Transverse colon (tissue), 4 donors: ENCODE measurements around the gene FBXL16. TPM values are rescaled to one million over a fixed set of nuclear protein-coding genes. Genes with fewer than 3 reads are reported as not detected.
A peak's percentile ranks its signal among the peaks of the same experiment; 100 is the strongest.

Experiments used
- DNase-seq: peaks from one replicate; pipeline ENCODE4 v3.0.0-alpha.2; 2019
- H3K27ac ChIP-seq, 4 donors: fragments of 200-600 bp; sonication (generic); 2 replicates each; pipeline ENCODE4 v1.5.1; 2016 to 2018; ENCODE audit warnings: inconsistent platforms in 4 of 4
- H3K27me3 ChIP-seq: fragments of 200-600 bp; sonication (generic); 2 replicates; pipeline ENCODE4 v1.5.1; 2017; ENCODE audit warnings: inconsistent platforms
- H3K36me3 ChIP-seq, 4 donors: fragments of 200-600 bp; sonication (generic); 2 replicates each; pipeline ENCODE4 v1.5.1; 2017 to 2019; ENCODE audit warnings: inconsistent platforms in 4 of 4
- H3K4me1 ChIP-seq, 4 donors: fragments of 200-600 bp; sonication (generic); 2 replicates each; pipeline ENCODE4 v1.5.1; 2017 to 2020; ENCODE audit warnings: inconsistent platforms in 4 of 4
- H3K4me3 ChIP-seq, 4 donors: fragments of 200-600 bp; sonication (generic); 1 replicate in 1 of 4; 2 replicates in 3 of 4; pipeline versions ENCODE4 v1.5.1 to v1.6.1; 2017 to 2019; ENCODE audit warnings: inconsistent platforms in 4 of 4
- H3K9me3 ChIP-seq, 2 donors: fragments of 200-600 bp; sonication (generic); 2 replicates each; pipeline ENCODE4 v1.5.1; 2017 to 2019; ENCODE audit warnings: inconsistent platforms in 2 of 2
- EP300 ChIP-seq: sonication (generic); formaldehyde crosslinking; IDR thresholded peaks from one replicate; pipeline ENCODE4 v1.6.1; 2017; ENCODE audit warnings: antibody characterized with exemption, low read depth
- POLR2A ChIP-seq: fragments of 450-650 bp; IDR thresholded peaks from one replicate; pipeline ENCODE4 v1.6.1; 2016; ENCODE audit warnings: antibody characterized with exemption, mild to moderate bottlenecking, moderate library complexity
- POLR2AphosphoS5 ChIP-seq, 3 donors: sonication (generic); formaldehyde crosslinking; IDR thresholded peaks; one replicate each; pipeline ENCODE4 v1.6.1; 2016; ENCODE audit warnings: antibody characterized with exemption in 3 of 3
- WGBS, 2 donors: methylation state at CpG; one replicate each; pipeline ENCODE4 v1.1.5; 2018; ENCODE audit warnings: low coverage in 1 of 2; 5-methylcytosine and 5-hydroxymethylcytosine counted together
- in situ Hi-C, 4 donors: fragments of 200-750 bp; cut with MboI; loops; one replicate each; pipeline versions ENCODE4 v1.15.0 to v1.15.1; 2017; ENCODE audit warnings: low sequenced_read_pairs in 3 of 4, low pct_ligation_motif_present in 1 of 4, low pct_unique_long_range_greater_than_20kb in 1 of 4
- intact Hi-C: fragments of 100-400 bp; cut with DNase I; formaldehyde crosslinking; loops from one replicate; pipeline ENCODE4 v1.15.1; 2023; ENCODE audit warnings: low total_unique reads
- total RNA-seq, 4 donors: library from RNA; depleted of rRNA; stranded (reverse); fragments of >200 nt; gene quantifications; one replicate each; pipeline ENCODE4 v1.1.0, GENCODE V29; 2016
- TF ChIP-seq, protein P1 (sequence below), 5 experiments: fragments of 200-600 bp in 3 of 5; fragments of 450-650 bp in 2 of 5; sonication (generic) in 3 of 5; IDR thresholded peaks; 1 replicate in 2 of 5; 2 replicates in 3 of 5; pipeline ENCODE4 v1.5.1; 2016 to 2017; ENCODE audit warnings: antibody characterized with exemption in 5 of 5, inconsistent platforms in 3 of 5, mild to moderate bottlenecking in 2 of 5, moderate library complexity in 1 of 5

The FBXL16 gene
- total RNA-seq, 4 donors from 2014 or later: 0.60 to 3.5 (median 1.6) TPM; not detected in 1

DNA sequence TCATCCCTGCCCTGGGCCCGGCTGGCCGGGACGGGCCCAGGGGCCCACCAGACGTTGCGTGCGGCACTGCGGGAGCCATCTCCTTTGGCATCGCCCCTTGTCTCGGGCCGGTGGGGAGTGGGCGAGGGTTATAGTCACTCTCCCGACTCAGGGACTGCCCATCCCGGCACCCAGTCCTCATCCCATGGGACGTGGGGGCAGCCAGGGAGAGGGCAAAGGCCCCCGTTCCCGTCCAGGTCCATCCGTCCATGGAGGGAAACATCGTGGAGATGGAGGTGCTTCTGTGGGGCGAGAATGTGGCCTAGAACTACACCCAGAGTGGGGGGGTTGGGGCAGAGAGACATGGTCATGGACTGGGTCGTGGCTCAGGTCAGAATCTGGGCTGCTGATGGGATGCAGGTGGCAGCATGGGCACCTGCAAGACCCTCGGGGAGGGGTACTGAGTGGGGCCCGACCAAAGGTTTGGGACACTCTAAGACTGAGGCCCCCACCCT is 58.9 kb downstream of the FBXL16 start:
- Histone ChIP-seq H3K36me3 (no peaks in the 10 kb centered on the region), H3K9me3 (no peaks in the 10 kb centered on the region), H3K27ac (peak overlapping the region; percentile 93 to 96 (median 95)), H3K27me3 (no peaks in the 10 kb centered on the region), H3K4me3 (peak overlapping the region in 2 of 4 donors; percentile 13 to 25), H3K4me1 (peaks cover 48 to 78% (median 76%) of the 10 kb centered on the region in 4 donors)
- intact Hi-C loops (no loop called here), in situ Hi-C loops (no loop called here)
- WGBS, 2 donors: 10 to 69% methylated on average over 2 to 11 of the region's 22 CpGs
- DNase-seq: no peak
- TF ChIP-seq, protein P1, sequence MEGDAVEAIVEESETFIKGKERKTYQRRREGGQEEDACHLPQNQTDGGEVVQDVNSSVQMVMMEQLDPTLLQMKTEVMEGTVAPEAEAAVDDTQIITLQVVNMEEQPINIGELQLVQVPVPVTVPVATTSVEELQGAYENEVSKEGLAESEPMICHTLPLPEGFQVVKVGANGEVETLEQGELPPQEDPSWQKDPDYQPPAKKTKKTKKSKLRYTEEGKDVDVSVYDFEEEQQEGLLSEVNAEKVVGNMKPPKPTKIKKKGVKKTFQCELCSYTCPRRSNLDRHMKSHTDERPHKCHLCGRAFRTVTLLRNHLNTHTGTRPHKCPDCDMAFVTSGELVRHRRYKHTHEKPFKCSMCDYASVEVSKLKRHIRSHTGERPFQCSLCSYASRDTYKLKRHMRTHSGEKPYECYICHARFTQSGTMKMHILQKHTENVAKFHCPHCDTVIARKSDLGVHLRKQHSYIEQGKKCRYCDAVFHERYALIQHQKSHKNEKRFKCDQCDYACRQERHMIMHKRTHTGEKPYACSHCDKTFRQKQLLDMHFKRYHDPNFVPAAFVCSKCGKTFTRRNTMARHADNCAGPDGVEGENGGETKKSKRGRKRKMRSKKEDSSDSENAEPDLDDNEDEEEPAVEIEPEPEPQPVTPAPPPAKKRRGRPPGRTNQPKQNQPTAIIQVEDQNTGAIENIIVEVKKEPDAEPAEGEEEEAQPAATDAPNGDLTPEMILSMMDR (IDR thresholded peaks at IDR 0.05): no peak
- TF ChIP-seq EP300 (no peak), POLR2AphosphoS5 (IDR thresholded peaks at IDR 0.05) (no peak), POLR2A (no peak)

DNA sequence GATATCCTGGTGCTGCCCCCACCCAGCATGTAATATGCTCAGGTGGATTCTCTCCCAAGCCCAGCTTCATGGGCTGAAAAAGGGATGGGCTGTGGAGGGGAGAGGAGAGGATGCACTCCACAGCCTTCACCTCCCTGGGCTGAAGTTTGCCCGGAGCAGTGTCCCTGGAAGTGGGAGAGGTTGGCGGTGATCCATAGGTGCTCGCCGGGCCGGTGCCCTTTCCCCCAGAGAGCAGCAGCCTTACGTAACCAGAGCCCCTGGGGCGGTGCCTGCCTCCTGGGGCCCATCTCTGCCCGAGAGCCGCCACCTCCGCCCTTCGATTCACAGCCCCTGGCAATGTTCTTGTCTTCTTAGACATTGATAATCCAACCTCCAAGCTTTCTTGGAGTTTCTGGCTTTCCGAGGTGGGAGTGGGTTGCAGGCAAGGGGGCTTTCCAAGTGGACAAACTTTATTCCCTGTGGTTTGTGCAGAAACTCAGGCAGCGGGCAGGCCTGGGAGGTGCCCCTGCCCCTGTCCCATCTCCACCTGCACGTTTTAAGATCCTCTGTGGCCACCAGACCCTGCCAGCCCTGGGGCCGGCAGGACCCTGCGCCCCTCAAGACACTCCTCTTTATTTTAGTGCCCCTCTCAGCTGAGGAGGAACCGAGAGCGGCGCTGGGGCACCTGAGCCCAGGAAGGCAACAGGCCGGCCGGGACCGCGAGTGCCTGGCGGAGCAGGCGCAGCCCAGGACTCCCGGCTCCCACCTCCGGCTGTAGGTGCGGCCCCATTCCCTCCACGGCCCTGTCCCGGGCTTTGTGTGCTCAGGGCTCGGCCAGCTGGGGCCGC is 59.5 kb downstream of the FBXL16 start:
- in situ Hi-C loops (no loop called here), intact Hi-C loops (no loop called here)
- H3K4me1 ChIP-seq: peaks cover 48 to 82% (median 77%) of the 10 kb centered on the region in 4 donors
- H3K9me3 ChIP-seq: no peaks in the 10 kb centered on the region
- 48% methylated on average over 28 of the region's 32 CpGs; no CpG with 5 or more reads in 1 of the 2 donors for WGBS, 2 donors
- H3K36me3 ChIP-seq: no peaks in the 10 kb centered on the region
- peak overlapping the region in 2 of 4 donors; percentile 13 to 25 for H3K4me3 ChIP-seq
- H3K27me3 ChIP-seq: no peaks in the 10 kb centered on the region
- no peak for TF ChIP-seq EP300
- TF ChIP-seq, protein P1 (IDR thresholded peaks at IDR 0.05): no peak
- peak; percentile 52 for TF ChIP-seq POLR2A
- TF ChIP-seq POLR2AphosphoS5 (IDR thresholded peaks at IDR 0.05): peak in 2 of 3 donors; percentile 69 to 79
- peak; percentile 89 for DNase-seq
- H3K27ac ChIP-seq: peak overlapping the region; percentile 93 to 96 (median 95)

DNA sequence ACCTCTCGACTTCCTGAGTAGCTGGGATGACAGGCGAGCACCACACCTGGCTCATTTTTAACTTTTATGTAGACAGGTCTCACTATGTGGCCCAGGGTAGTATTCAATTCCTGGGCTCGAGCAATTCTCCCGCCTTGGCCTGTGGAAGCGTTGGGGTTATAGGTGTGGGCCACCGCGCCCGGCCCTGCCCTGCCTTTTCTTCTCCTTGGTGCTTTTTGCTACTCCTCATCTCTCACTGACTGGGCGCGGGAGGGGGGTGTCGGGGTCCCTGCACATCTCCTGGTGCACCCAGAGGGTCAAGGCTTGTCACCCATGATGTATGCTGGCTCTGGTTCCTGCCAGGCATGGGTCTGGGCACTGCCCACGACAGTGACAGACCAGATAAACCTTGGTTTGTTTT is 61.0 kb downstream of the FBXL16 start:
- Histone ChIP-seq H3K27ac (peak overlapping the region; percentile 93 to 96 (median 95)), H3K4me3 (no peak overlapping the region), H3K27me3 (no peaks in the 10 kb centered on the region), H3K36me3 (no peaks in the 10 kb centered on the region), H3K4me1 (peaks cover 40 to 70% (median 69%) of the 10 kb centered on the region in 4 donors), H3K9me3 (no peaks in the 10 kb centered on the region)
- DNase-seq: no peak
- in situ Hi-C loops: no loop called here
- no peak for TF ChIP-seq POLR2AphosphoS5 (IDR thresholded peaks at IDR 0.05)
- no peak for TF ChIP-seq EP300
- TF ChIP-seq POLR2A: no peak
- TF ChIP-seq, protein P1 (IDR thresholded peaks at IDR 0.05): no peak
- 80 to 82% methylated on average over 2 to 12 of the region's 12 CpGs for WGBS, 2 donors
- intact Hi-C loops: no loop called here

DNA sequence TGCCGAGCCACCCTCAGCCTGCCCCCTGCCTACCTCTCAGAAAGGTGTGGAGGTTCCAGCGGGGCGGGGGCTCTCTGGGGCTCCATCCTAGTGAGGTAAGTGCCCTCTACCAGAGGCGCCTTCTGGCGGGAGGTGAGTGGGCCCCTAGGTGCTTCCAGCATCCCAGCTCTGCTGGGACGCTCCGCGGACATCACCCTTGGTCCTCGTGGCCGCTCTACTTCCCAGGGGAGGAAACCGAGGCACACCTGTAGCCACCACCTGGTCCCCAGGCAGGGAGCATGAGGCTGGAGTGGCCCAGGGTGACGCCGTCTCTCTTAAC is 62.6 kb downstream of the FBXL16 start:
- WGBS, 2 donors: 66% methylated on average over 9 of the region's 13 CpGs; no CpG with 5 or more reads in 1 of the 2 donors
- H3K4me1 ChIP-seq: peaks cover 35 to 59% (median 58%) of the 10 kb centered on the region in 4 donors
- DNase-seq: no peak
- no peaks in the 10 kb centered on the region for H3K9me3 ChIP-seq
- H3K27ac ChIP-seq: peak overlapping the region; percentile 93 to 96 (median 95)
- no peaks in the 10 kb centered on the region for H3K27me3 ChIP-seq
- H3K36me3 ChIP-seq: no peaks in the 10 kb centered on the region
- intact Hi-C loops (no loop called here), in situ Hi-C loops (no loop called here)
- H3K4me3 ChIP-seq: peak overlapping the region; percentile 84 to 96 (median 88)
- TF ChIP-seq POLR2AphosphoS5 (IDR thresholded peaks at IDR 0.05) (no peak), POLR2A (no peak), EP300 (no peak)
- TF ChIP-seq, protein P1 (IDR thresholded peaks at IDR 0.05): no peak
